A549 (cell line): Measurements from ENCODE around the gene PI4KB.

Experiments
- CTCF ChIP-seq: fragments of >200 bp; sonication (Bioruptor Twin); formaldehyde crosslinking; IDR thresholded peaks from 3 replicates; pipeline ENCODE4 v1.5.1; 2016
- TP53 ChIP-seq: fragments of 250-450 bp; sonication (Bioruptor Pico); IDR thresholded peaks from 2 replicates; pipeline ENCODE4 v1.5.0; 2021; ENCODE audit warnings: mild to moderate bottlenecking, moderate library complexity

- no peak for TF ChIP-seq CTCF
- no peak for TF ChIP-seq TP53 (CRISPR knock-in tag)
Measured at GRCh38 chr1:151289080-151289935, 37.9 kb downstream of the PI4KB start.
